Hepatocyte (in vitro differentiated cells): ENCODE results near the gene SOX13. TPM values are rescaled to one million over a fixed set of nuclear protein-coding genes. Genes with fewer than 3 reads are reported as not detected.

ENCODE experiments used
- DNase-seq: peaks from one replicate; pipeline ENCODE4 v3.0.0-alpha.2; 2016; ENCODE audit warnings: low spot score
- H2AFZ ChIP-seq: fragments of 200-600 bp; sonication (generic); 2 replicates; pipeline ENCODE4 v1.6.0; 2016; ENCODE audit warnings: antibody characterized with exemption, mild to moderate bottlenecking
- H3K27ac ChIP-seq: fragments of 200-600 bp; sonication (generic); 2 replicates; pipeline ENCODE4 v1.5.1; 2016; ENCODE audit warnings: mild to moderate bottlenecking
- H3K27me3 ChIP-seq: fragments of 200-600 bp; sonication (generic); 2 replicates; pipeline ENCODE4 v1.6.1; 2016
- H3K36me3 ChIP-seq: fragments of 200-600 bp; sonication (generic); replicated peaks from 2 replicates; pipeline ENCODE4 v1.5.1; 2016; ENCODE audit warnings: low read depth; ENCODE audit not compliant: insufficient read depth
- H3K4me1 ChIP-seq: fragments of 200-600 bp; sonication (generic); 2 replicates; pipeline ENCODE4 v1.5.1; 2016; ENCODE audit warnings: mild to moderate bottlenecking, moderate library complexity; ENCODE audit not compliant: insufficient read depth
- H3K4me2 ChIP-seq: fragments of 200-600 bp; sonication (generic); 2 replicates; pipeline ENCODE4 v1.6.0; 2016
- H3K4me3 ChIP-seq: fragments of 200-600 bp; sonication (generic); 2 replicates; pipeline ENCODE4 v1.5.1; 2016; ENCODE audit warnings: mild to moderate bottlenecking
- H3K79me2 ChIP-seq: fragments of 200-600 bp; sonication (generic); 2 replicates; pipeline ENCODE4 v1.6.0; 2017; ENCODE audit warnings: mild to moderate bottlenecking
- H3K9me2 ChIP-seq: fragments of 200-600 bp; sonication (generic); replicated peaks from 2 replicates; pipeline ENCODE4 v1.6.0; 2017; ENCODE audit warnings: mild to moderate bottlenecking; ENCODE audit not compliant: insufficient read depth
- H3K9me3 ChIP-seq: fragments of 200-600 bp; sonication (generic); 2 replicates; pipeline ENCODE4 v1.5.1; 2016; ENCODE audit warnings: low read depth, mild to moderate bottlenecking
- H4K20me1 ChIP-seq: fragments of 200-600 bp; sonication (generic); 2 replicates; pipeline ENCODE4 v1.6.0; 2016; ENCODE audit warnings: mild to moderate bottlenecking; ENCODE audit not compliant: insufficient read depth, poor library complexity, severe bottlenecking
- EZH2 ChIP-seq: fragments of 200-600 bp; sonication (generic); IDR thresholded peaks from 2 replicates; pipeline ENCODE4 v1.6.1; 2016; ENCODE audit warnings: antibody characterized with exemption, mild to moderate bottlenecking, borderline replicate concordance
- EZH2phosphoT487 ChIP-seq: fragments of 200-600 bp; sonication (generic); IDR thresholded peaks from one replicate; pipeline ENCODE4 v1.6.1; 2018; ENCODE audit warnings: antibody characterized with exemption, mild to moderate bottlenecking, low read depth, moderate library complexity; ENCODE audit not compliant: unreplicated experiment, severe bottlenecking
- WGBS: methylation state at CpG from one replicate; pipeline ENCODE4 v1.1.6; 2016; ENCODE audit warnings: low lambda C conversion rate; ENCODE audit errors: missing lambda C conversion rate; 5-methylcytosine and 5-hydroxymethylcytosine counted together
- polyA plus RNA-seq: library from polyadenylated mRNA; unstranded; fragments of >200 nt; fragmentation: Nextera tagmentation; extraction: Ambion mirVana; gene quantifications from 2 replicates; pipeline ENCODE4 v1.2.1, GENCODE V29; 2016
- total RNA-seq: library from RNA; depleted of rRNA; stranded (reverse); fragments of >200 nt; gene quantifications from 2 replicates; pipeline ENCODE4 v1.2.3, GENCODE V29; 2014
- TF ChIP-seq, protein P1 (sequence below): fragments of 200-600 bp; sonication (generic); IDR thresholded peaks from 2 replicates; pipeline ENCODE4 v1.5.1; 2016; ENCODE audit warnings: antibody characterized with exemption, mild to moderate bottlenecking; ENCODE audit not compliant: poor library complexity

SOX13 gene
- total and polyA plus RNA-seq, 2 experiments from 2014 or later = 11.9 to 22.3 TPM

DNA sequence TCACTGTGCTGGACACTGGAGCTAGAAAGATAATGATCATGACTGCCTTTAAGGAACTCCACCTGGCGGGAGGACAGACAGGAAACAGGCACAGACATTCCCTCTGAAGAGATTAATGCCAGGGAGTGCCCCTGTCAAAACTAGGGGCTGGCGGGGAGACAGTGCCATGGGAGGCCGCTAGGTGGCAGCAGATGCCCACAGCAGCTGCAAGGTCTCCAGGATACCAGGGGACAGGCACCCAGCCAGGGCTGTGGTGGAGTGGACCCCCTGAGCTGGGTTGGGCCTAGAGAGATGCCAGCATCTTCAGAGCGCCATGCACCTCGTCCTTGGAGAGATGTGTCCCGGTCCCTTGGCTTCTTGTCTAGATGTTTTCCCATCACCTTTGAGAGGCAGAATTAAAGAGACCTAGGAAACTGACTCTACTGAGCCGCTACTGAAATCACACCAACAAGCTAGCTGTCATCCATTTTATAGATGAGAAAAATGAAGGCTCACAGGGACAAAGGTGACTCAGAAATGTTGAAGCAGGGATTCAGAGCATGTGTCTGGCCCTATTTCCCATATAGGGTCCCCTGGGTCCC, 89.7 kb downstream of the SOX13 start:
- no peaks in the 10 kb centered on the region for H3K27me3 ChIP-seq
- no peak overlapping the region for H3K4me3 ChIP-seq
- H4K20me1 ChIP-seq = no peaks in the 10 kb centered on the region
- H3K4me2 ChIP-seq = no peak overlapping the region
- no peaks in the 10 kb centered on the region for H3K9me2 ChIP-seq
- WGBS = 21% methylated on average over 7 of the region's 7 CpGs
- no peak overlapping the region for H2AFZ ChIP-seq
- H3K9me3 ChIP-seq = no peaks in the 10 kb centered on the region
- no peaks in the 10 kb centered on the region for H3K36me3 ChIP-seq
- TF ChIP-seq, protein P1, sequence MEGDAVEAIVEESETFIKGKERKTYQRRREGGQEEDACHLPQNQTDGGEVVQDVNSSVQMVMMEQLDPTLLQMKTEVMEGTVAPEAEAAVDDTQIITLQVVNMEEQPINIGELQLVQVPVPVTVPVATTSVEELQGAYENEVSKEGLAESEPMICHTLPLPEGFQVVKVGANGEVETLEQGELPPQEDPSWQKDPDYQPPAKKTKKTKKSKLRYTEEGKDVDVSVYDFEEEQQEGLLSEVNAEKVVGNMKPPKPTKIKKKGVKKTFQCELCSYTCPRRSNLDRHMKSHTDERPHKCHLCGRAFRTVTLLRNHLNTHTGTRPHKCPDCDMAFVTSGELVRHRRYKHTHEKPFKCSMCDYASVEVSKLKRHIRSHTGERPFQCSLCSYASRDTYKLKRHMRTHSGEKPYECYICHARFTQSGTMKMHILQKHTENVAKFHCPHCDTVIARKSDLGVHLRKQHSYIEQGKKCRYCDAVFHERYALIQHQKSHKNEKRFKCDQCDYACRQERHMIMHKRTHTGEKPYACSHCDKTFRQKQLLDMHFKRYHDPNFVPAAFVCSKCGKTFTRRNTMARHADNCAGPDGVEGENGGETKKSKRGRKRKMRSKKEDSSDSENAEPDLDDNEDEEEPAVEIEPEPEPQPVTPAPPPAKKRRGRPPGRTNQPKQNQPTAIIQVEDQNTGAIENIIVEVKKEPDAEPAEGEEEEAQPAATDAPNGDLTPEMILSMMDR = peak; percentile 94
- TF ChIP-seq EZH2phosphoT487 = no peak
- DNase-seq = peak; percentile 87
- H3K79me2 ChIP-seq = no peaks in the 10 kb centered on the region
- no peaks in the 10 kb centered on the region for H3K4me1 ChIP-seq
- no peak overlapping the region for H3K27ac ChIP-seq

DNA sequence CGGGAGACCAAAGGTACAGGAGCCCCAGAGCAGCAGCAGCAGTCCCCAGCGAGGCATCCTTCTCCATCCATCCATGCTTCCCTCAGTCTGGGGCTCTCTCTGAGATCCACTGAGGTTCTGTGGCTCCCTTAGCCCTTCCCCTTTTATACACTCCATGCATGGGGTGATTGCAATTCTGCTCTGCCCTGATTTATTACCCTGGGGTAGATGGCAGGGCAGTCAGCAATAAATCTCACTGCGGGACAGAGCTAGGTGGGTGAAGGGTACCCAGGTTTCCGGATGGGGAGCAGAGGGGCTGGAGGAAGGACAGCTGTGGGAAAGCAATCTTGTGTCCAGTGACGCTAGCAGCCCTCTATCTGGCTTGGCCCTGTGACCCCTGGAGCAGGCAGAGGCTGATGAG, 93.3 kb downstream of the SOX13 start, which contains the start of gene REN:
REN (minus strand) TSS at position 119 of the 400 bp plus-strand sequence; CDS start at position 75, 44 bp downstream.
- Histone ChIP-seq H3K9me2 (no peaks in the 10 kb centered on the region), H2AFZ (no peak within 1 kb of the TSS), H3K27ac (no peak within 1 kb of the TSS), H3K4me3 (no peak within 1 kb of the TSS), H3K27me3 (no peaks in the 10 kb centered on the region), H3K36me3 (no peaks in the 10 kb centered on the region), H3K9me3 (no peaks in the 10 kb centered on the region), H4K20me1 (no peaks in the 10 kb centered on the region), H3K4me1 (no peaks in the 10 kb centered on the region), H3K4me2 (no peak within 1 kb of the TSS), H3K79me2 (no peaks in the 10 kb centered on the region)
- TF ChIP-seq EZH2 = no peak
- TF ChIP-seq, protein P1 = no peak
- no peak for TF ChIP-seq EZH2phosphoT487
- no peak for DNase-seq
- WGBS = 78% methylated on average over 5 of the region's 5 CpGs

DNA sequence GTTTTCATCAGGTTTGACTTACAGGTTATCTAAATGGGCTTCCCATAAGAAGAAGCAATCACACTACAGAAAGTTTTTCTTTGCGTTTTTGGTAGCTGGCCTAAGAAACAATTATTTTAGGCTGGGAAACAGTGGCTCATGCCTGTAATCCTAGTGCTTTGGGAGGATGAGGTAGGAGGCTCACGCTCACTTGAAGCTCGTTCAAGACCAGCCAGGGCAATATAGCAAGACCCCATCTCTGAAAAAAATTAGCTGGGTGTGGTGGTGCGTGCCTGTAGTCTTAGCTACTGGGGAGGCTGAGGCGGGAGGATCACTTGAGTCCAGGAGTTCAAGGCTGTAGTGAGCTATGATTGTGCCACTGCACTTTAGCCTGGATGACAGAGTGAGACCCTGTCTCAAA, 94.8 kb downstream of the SOX13 start:
- H3K9me2 ChIP-seq = no peaks in the 10 kb centered on the region
- peaks cover 3% of the 10 kb centered on the region for H3K4me1 ChIP-seq
- H3K27me3 ChIP-seq = no peaks in the 10 kb centered on the region
- H2AFZ ChIP-seq = no peak overlapping the region
- WGBS = 95% methylated on average over 5 of the region's 5 CpGs
- no peak overlapping the region for H3K4me3 ChIP-seq
- no peak for TF ChIP-seq EZH2phosphoT487
- TF ChIP-seq, protein P1 = no peak
- no peak for TF ChIP-seq EZH2
- H3K79me2 ChIP-seq = no peaks in the 10 kb centered on the region
- no peaks in the 10 kb centered on the region for H4K20me1 ChIP-seq
- H3K36me3 ChIP-seq = no peaks in the 10 kb centered on the region
- no peak overlapping the region for H3K4me2 ChIP-seq
- no peaks in the 10 kb centered on the region for H3K9me3 ChIP-seq
- no peak overlapping the region for H3K27ac ChIP-seq
- no peak for DNase-seq

DNA sequence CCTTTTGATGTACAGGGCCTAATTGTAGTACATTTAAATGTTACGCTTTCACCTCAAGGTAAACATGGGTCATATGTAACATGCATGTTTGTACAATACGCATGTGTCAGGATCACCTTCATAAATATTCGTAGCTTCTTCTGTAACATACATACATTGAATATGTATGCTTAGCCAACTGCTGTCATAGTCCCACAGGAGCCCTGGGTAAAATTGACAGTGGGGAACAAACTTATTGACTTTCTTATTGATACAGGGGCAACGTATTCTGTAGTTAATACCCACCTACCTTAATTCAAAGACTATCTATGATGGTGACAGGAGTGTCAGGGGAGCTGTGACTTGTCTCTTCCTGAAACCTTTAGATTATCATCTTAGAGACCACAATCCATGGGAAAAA, 96.9 kb downstream of the SOX13 start:
- WGBS = 86% methylated on average over 4 of the region's 4 CpGs
- H3K9me2 ChIP-seq = no peaks in the 10 kb centered on the region
- no peak for DNase-seq
- H3K79me2 ChIP-seq = no peaks in the 10 kb centered on the region
- no peaks in the 10 kb centered on the region for H3K9me3 ChIP-seq
- H3K27ac ChIP-seq = no peak overlapping the region
- no peaks in the 10 kb centered on the region for H4K20me1 ChIP-seq
- peaks cover 2% of the 10 kb centered on the region for H3K27me3 ChIP-seq
- TF ChIP-seq, protein P1 = no peak
- TF ChIP-seq EZH2phosphoT487 = no peak
- no peak for TF ChIP-seq EZH2
- no peaks in the 10 kb centered on the region for H3K36me3 ChIP-seq
- H3K4me1 ChIP-seq = peaks cover 3% of the 10 kb centered on the region
- no peak overlapping the region for H3K4me2 ChIP-seq
- no peak overlapping the region for H3K4me3 ChIP-seq
- no peak overlapping the region for H2AFZ ChIP-seq
